ENCODE results near the gene FILIP1L.

Gene FILIP1L

GRCh38 chr3:100093831-100094230 is 20.5 kb downstream of the FILIP1L start:
- Histone ChIP-seq H3K9me2 (replicated peaks; ENCODE audit: insufficient read depth, low read length) (no peaks in the 10 kb centered on the region), H2AFZ (ENCODE audit: low read length) (no peak overlapping the region), H3K27ac (ENCODE audit: low read length) (no peak overlapping the region), H3K36me3 (replicated peaks; ENCODE audit: insufficient read depth, low read length) (no peaks in the 10 kb centered on the region), H3F3A (ENCODE audit: insufficient read depth, low read length) (no peaks in the 10 kb centered on the region), H3K4me1 (ENCODE audit: low read length) (no peaks in the 10 kb centered on the region), H3K9me3 (replicated peaks; ENCODE audit: insufficient read depth, low read length) (no peaks in the 10 kb centered on the region), H3K27me3 (replicated peaks; ENCODE audit: insufficient read depth, low read length) (no peaks in the 10 kb centered on the region), H3K9ac (ENCODE audit: low read length) (no peak overlapping the region), H3K4me3 (ENCODE audit: low read length) (no peak overlapping the region), H3K4me2 (ENCODE audit: low read depth, low read length) (no peak overlapping the region), H4K20me1 (ENCODE audit: insufficient read depth, low read length) (no peaks in the 10 kb centered on the region), H3K79me2 (ENCODE audit: low read length) (no peaks in the 10 kb centered on the region)
- no peak for TF ChIP-seq EZH2 (optimal IDR thresholded peaks at IDR 0.05; ENCODE audit: low read depth, low read length)
- TF ChIP-seq, protein P1, sequence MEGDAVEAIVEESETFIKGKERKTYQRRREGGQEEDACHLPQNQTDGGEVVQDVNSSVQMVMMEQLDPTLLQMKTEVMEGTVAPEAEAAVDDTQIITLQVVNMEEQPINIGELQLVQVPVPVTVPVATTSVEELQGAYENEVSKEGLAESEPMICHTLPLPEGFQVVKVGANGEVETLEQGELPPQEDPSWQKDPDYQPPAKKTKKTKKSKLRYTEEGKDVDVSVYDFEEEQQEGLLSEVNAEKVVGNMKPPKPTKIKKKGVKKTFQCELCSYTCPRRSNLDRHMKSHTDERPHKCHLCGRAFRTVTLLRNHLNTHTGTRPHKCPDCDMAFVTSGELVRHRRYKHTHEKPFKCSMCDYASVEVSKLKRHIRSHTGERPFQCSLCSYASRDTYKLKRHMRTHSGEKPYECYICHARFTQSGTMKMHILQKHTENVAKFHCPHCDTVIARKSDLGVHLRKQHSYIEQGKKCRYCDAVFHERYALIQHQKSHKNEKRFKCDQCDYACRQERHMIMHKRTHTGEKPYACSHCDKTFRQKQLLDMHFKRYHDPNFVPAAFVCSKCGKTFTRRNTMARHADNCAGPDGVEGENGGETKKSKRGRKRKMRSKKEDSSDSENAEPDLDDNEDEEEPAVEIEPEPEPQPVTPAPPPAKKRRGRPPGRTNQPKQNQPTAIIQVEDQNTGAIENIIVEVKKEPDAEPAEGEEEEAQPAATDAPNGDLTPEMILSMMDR (IDR thresholded peaks at IDR 0.05; ENCODE audit: low read length), result no peak
- TF ChIP-seq EZH2phosphoT487 (IDR thresholded peaks at IDR 0.05; ENCODE audit: low read length), result no peak
- no peak for DNase-seq

DNA sequence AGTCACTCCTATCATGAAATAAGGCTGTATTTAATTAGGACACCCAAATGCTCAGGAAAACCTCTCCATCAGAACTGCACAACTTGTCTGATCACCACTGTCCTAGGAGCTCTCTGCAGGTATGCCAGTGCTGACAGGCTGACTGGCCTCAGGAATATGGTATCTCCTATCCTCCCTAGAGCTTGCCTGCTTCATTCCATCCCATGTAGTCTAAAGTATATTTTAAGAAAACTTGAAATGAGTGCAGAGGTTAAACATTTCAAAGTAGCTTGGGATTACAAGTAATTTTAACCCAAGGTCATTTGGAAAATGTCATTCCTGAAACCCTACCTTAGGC is 23.7 kb downstream of the FILIP1L start:
- Histone ChIP-seq H3K9me3 (replicated peaks; ENCODE audit: insufficient read depth, low read length) (no peaks in the 10 kb centered on the region), H3K4me2 (ENCODE audit: low read depth, low read length) (no peak overlapping the region), H4K20me1 (ENCODE audit: insufficient read depth, low read length) (no peaks in the 10 kb centered on the region), H3K4me1 (ENCODE audit: low read length) (peaks cover 12% of the 10 kb centered on the region), H3F3A (ENCODE audit: insufficient read depth, low read length) (no peaks in the 10 kb centered on the region; the same call in 1 of the 2 replicates), H3K36me3 (replicated peaks; ENCODE audit: insufficient read depth, low read length) (no peaks in the 10 kb centered on the region), H3K27me3 (replicated peaks; ENCODE audit: insufficient read depth, low read length) (no peaks in the 10 kb centered on the region), H3K9me2 (replicated peaks; ENCODE audit: insufficient read depth, low read length) (no peaks in the 10 kb centered on the region), H3K27ac (ENCODE audit: low read length) (no peak overlapping the region), H2AFZ (ENCODE audit: low read length) (no peak overlapping the region), H3K4me3 (ENCODE audit: low read length) (no peak overlapping the region), H3K9ac (ENCODE audit: low read length) (no peak overlapping the region), H3K79me2 (ENCODE audit: low read length) (no peaks in the 10 kb centered on the region)
- TF ChIP-seq EZH2 (optimal IDR thresholded peaks at IDR 0.05; ENCODE audit: low read depth, low read length), result no peak
- no peak for TF ChIP-seq EZH2phosphoT487 (IDR thresholded peaks at IDR 0.05; ENCODE audit: low read length)
- TF ChIP-seq, protein P1 (IDR thresholded peaks at IDR 0.05; ENCODE audit: low read length), result 0 out of 2 replicates have a peak, but pooled peaks have one; percentile 1
- DNase-seq, result no peak

- H3K27me3 ChIP-seq (replicated peaks; ENCODE audit: insufficient read depth, low read length), result no peaks in the 10 kb centered on the region
- H2AFZ ChIP-seq (ENCODE audit: low read length), result no peak overlapping the region
- no peaks in the 10 kb centered on the region for H3K36me3 ChIP-seq (replicated peaks; ENCODE audit: insufficient read depth, low read length)
- no peak overlapping the region for H3K27ac ChIP-seq (ENCODE audit: low read length)
- H3K4me2 ChIP-seq (ENCODE audit: low read depth, low read length), result no peak overlapping the region
- DNase-seq, result no peak
- peaks cover 12% of the 10 kb centered on the region for H3K4me1 ChIP-seq (ENCODE audit: low read length)
- no peak overlapping the region for H3K4me3 ChIP-seq (ENCODE audit: low read length)
- H4K20me1 ChIP-seq (ENCODE audit: insufficient read depth, low read length), result no peaks in the 10 kb centered on the region
- H3K9me3 ChIP-seq (replicated peaks; ENCODE audit: insufficient read depth, low read length), result no peaks in the 10 kb centered on the region
- H3K9me2 ChIP-seq (replicated peaks; ENCODE audit: insufficient read depth, low read length), result no peaks in the 10 kb centered on the region
- H3F3A ChIP-seq (ENCODE audit: insufficient read depth, low read length), result no peaks in the 10 kb centered on the region; the same call in 1 of the 2 replicates
- no peak overlapping the region for H3K9ac ChIP-seq (ENCODE audit: low read length)
- H3K79me2 ChIP-seq (ENCODE audit: low read length), result no peaks in the 10 kb centered on the region
- no peak for TF ChIP-seq EZH2phosphoT487 (IDR thresholded peaks at IDR 0.05; ENCODE audit: low read length)
- TF ChIP-seq EZH2 (optimal IDR thresholded peaks at IDR 0.05; ENCODE audit: low read depth, low read length), result no peak
- TF ChIP-seq, protein P1 (IDR thresholded peaks at IDR 0.05; ENCODE audit: low read length), result peak; percentile 27
Measured at GRCh38 chr3:100089812-100090668, 24.3 kb downstream of the FILIP1L start.

Data from MM.1S (cell line).